Breast epithelium (tissue), 4 donors: ENCODE results near the gene SH3TC1. TPM values are rescaled to one million over a fixed set of nuclear protein-coding genes. Genes with fewer than 3 reads are reported as not detected.
A peak's percentile ranks its signal among the peaks of the same experiment; 100 is the strongest.

Experiments
- DNase-seq, 2 donors: peaks; one replicate each; pipeline ENCODE4 v3.0.0-alpha.2; 2019; ENCODE audit warnings: low spot score in 2 of 2
- H3K27ac ChIP-seq, 2 donors: fragments of 200-600 bp; sonication (generic) in 1 of 2; one replicate each; pipeline ENCODE4 v1.5.1; 2016 to 2019; ENCODE audit warnings: mild to moderate bottlenecking in 1 of 2
- H3K27me3 ChIP-seq, 2 donors: fragments of 200-600 bp; sonication (generic) in 1 of 2; one replicate each; pipeline versions ENCODE4 v1.5.1 to v1.6.0; 2017 to 2019; ENCODE audit warnings: control low read depth in 1 of 2, mild to moderate bottlenecking in 1 of 2
- H3K36me3 ChIP-seq: fragments of 200-600 bp; one replicate; pipeline ENCODE4 v1.5.1; 2019
- H3K4me1 ChIP-seq, 2 donors: fragments of 200-600 bp; sonication (generic); one replicate each; pipeline ENCODE4 v1.5.1; 2016 to 2019; ENCODE audit warnings: control low read depth in 1 of 2
- H3K4me3 ChIP-seq, 3 donors: fragments of 200-600 bp; sonication (generic); 1 replicate in 2 of 3; 2 replicates in 1 of 3; pipeline ENCODE4 v1.5.1; 2016 to 2019; ENCODE audit warnings: mild to moderate bottlenecking in 3 of 3, moderate library complexity in 2 of 3
- H3K9me3 ChIP-seq, 2 donors: fragments of 200-600 bp; sonication (generic) in 1 of 2; one replicate each; pipeline ENCODE4 v1.5.1; 2016 to 2019; ENCODE audit warnings: control low read depth in 1 of 2
- POLR2A ChIP-seq: fragments of 450-650 bp; IDR thresholded peaks from one replicate; pipeline ENCODE4 v1.6.1; 2016; ENCODE audit warnings: antibody characterized with exemption, mild to moderate bottlenecking, moderate library complexity
- POLR2AphosphoS5 ChIP-seq, 3 donors: sonication (generic); formaldehyde crosslinking; IDR thresholded peaks; one replicate each; pipeline ENCODE4 v1.6.1; 2017; ENCODE audit warnings: antibody characterized with exemption in 3 of 3
- intact Hi-C: fragments of 100-400 bp; cut with DNase I; formaldehyde crosslinking; loops from one replicate; pipeline ENCODE4 v1.15.1; 2023; ENCODE audit warnings: low total_unique reads
- total RNA-seq, 3 donors: library from RNA; depleted of rRNA; stranded (reverse); fragments of >200 nt; gene quantifications; one replicate each; pipeline ENCODE4 v1.1.0, GENCODE V29; 2016
- TF ChIP-seq, protein P1 (sequence below), 3 donors: fragments of 450-650 bp; IDR thresholded peaks; one replicate each; pipeline ENCODE4 v1.5.1; 2016 to 2017; ENCODE audit warnings: antibody characterized with exemption in 3 of 3, mild to moderate bottlenecking in 3 of 3, moderate library complexity in 3 of 3

SH3TC1 gene
- total RNA-seq, 3 donors from 2014 or later: 16.4 to 28.8 (median 17.3) TPM

GRCh38 chr4:8266508-8266907, 67.4 kb downstream of the SH3TC1 start:
- intact Hi-C loops: no loop called here

GRCh38 chr4:8267077-8267476, 68.0 kb downstream of the SH3TC1 start:
- TF ChIP-seq POLR2AphosphoS5 (IDR thresholded peaks at IDR 0.05) (no peak), POLR2A (no peak)
- TF ChIP-seq, protein P1, sequence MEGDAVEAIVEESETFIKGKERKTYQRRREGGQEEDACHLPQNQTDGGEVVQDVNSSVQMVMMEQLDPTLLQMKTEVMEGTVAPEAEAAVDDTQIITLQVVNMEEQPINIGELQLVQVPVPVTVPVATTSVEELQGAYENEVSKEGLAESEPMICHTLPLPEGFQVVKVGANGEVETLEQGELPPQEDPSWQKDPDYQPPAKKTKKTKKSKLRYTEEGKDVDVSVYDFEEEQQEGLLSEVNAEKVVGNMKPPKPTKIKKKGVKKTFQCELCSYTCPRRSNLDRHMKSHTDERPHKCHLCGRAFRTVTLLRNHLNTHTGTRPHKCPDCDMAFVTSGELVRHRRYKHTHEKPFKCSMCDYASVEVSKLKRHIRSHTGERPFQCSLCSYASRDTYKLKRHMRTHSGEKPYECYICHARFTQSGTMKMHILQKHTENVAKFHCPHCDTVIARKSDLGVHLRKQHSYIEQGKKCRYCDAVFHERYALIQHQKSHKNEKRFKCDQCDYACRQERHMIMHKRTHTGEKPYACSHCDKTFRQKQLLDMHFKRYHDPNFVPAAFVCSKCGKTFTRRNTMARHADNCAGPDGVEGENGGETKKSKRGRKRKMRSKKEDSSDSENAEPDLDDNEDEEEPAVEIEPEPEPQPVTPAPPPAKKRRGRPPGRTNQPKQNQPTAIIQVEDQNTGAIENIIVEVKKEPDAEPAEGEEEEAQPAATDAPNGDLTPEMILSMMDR (IDR thresholded peaks at IDR 0.05): peak in 2 of 3 donors; percentile 29 to 56
- Histone ChIP-seq H3K4me3 (no peak overlapping the region), H3K36me3 (no peaks in the 10 kb centered on the region), H3K4me1 (no peaks in the 10 kb centered on the region), H3K27ac (no peak overlapping the region), H3K9me3 (no peaks in the 10 kb centered on the region), H3K27me3 (peaks cover 0 to 12% of the 10 kb centered on the region in 2 donors)
- intact Hi-C loops: no loop called here
- no peak for DNase-seq

More at GRCh38 chr4:8266508-8266907, 67.4 kb downstream of the SH3TC1 start:
- no peaks in the 10 kb centered on the region for H3K9me3 ChIP-seq
- no peak overlapping the region for H3K4me3 ChIP-seq
- TF ChIP-seq POLR2AphosphoS5 (IDR thresholded peaks at IDR 0.05): no peak
- TF ChIP-seq, protein P1 (IDR thresholded peaks at IDR 0.05): no peak
- no peak for TF ChIP-seq POLR2A
- H3K27me3 ChIP-seq: peaks cover 0 to 12% of the 10 kb centered on the region in 2 donors
- H3K27ac ChIP-seq: no peak overlapping the region
- H3K36me3 ChIP-seq: no peaks in the 10 kb centered on the region
- H3K4me1 ChIP-seq: no peaks in the 10 kb centered on the region
- DNase-seq: no peak

GRCh38 chr4:8268211-8268610, 69.1 kb downstream of the SH3TC1 start:
- Histone ChIP-seq H3K27me3 (peaks cover 0 to 12% of the 10 kb centered on the region in 2 donors), H3K36me3 (no peaks in the 10 kb centered on the region), H3K4me1 (no peaks in the 10 kb centered on the region), H3K27ac (no peak overlapping the region), H3K4me3 (no peak overlapping the region), H3K9me3 (no peaks in the 10 kb centered on the region)
- intact Hi-C loops: no loop called here
- no peak for TF ChIP-seq POLR2AphosphoS5 (IDR thresholded peaks at IDR 0.05)
- TF ChIP-seq, protein P1 (IDR thresholded peaks at IDR 0.05): no peak
- TF ChIP-seq POLR2A: no peak
- no peak for DNase-seq

DNA sequence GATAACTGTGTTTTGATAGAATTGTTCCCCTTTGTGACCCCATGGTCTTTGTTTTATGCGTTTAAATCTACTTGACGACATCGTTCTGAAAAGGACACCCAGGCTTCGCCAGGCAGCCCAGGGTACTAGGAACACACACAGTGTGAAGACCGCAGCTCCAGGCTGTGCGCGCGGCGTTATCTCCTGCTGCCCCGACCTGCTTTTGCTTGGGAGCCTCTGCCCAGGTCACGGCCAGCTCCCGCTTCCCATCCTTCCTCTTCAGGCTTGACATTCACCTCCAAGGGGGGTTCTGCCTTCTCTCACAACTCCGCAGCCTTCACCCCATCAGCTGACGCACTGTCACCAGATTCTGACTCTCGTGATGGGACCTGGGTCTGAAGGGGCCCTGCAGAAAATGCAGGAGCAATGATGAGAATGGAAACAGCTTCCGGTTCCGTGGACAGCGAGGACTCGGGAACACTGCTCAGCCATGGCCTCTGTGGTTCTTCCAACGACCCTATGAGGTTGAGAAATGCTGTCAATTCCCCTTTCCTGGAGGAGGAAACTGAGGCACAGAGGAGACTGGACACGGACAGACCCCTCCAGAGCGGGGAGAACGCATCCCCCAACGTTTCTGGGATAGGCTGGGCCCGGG, 69.9 kb downstream of the SH3TC1 start:
- intact Hi-C loops: no loop called here
- Histone ChIP-seq H3K9me3 (no peaks in the 10 kb centered on the region), H3K27ac (peak overlapping the region; percentile 48 to 85), H3K36me3 (no peaks in the 10 kb centered on the region), H3K4me3 (peak overlapping the region; percentile 52 to 70 (median 62)), H3K4me1 (no peaks in the 10 kb centered on the region), H3K27me3 (peaks cover 0 to 12% of the 10 kb centered on the region in 2 donors)
- no peak for DNase-seq
- TF ChIP-seq POLR2A (no peak), POLR2AphosphoS5 (IDR thresholded peaks at IDR 0.05) (no peak)
- TF ChIP-seq, protein P1 (IDR thresholded peaks at IDR 0.05): no peak

- H3K36me3 ChIP-seq: no peaks in the 10 kb centered on the region
- peak in 1 of 3 donors; percentile 21 for TF ChIP-seq POLR2AphosphoS5 (IDR thresholded peaks at IDR 0.05)
- TF ChIP-seq POLR2A: no peak
- no peaks in the 10 kb centered on the region for H3K4me1 ChIP-seq
- peak within 1 kb of the TSS; percentile 48 to 85 for H3K27ac ChIP-seq
- intact Hi-C loops: no loop called here
- peak within 1 kb of the TSS; percentile 52 to 70 (median 62) for H3K4me3 ChIP-seq
- no peak for DNase-seq
- H3K9me3 ChIP-seq: no peaks in the 10 kb centered on the region
- H3K27me3 ChIP-seq: peaks cover 0 to 12% of the 10 kb centered on the region in 2 donors
Measured at GRCh38 chr4:8269535-8270417, 70.7 kb downstream of the SH3TC1 start, which contains the start of gene HTRA3. TSS of gene HTRA3 (plus strand) at chr4:8269754. CDS start at chr4:8269969, 215 bp downstream.
